Left kidney (tissue), 8 donors: ENCODE results near the gene PTPN4. TPM values are rescaled to one million over a fixed set of nuclear protein-coding genes. Genes with fewer than 3 reads are reported as not detected.

Experiments used
- DNase-seq: peaks from one replicate; pipeline ENCODE4 v3.0.0-alpha.2; 2013
- long read RNA-seq, 8 donors: transcript quantifications; one replicate each; lab custom pipeline, GENCODE V29; 2026
- polyA plus RNA-seq: library from polyadenylated mRNA; unstranded; fragments of 120-200 nt; gene quantifications from one replicate; pipeline ENCODE4 v1.2.1, GENCODE V29; 2013; ENCODE audit not compliant: insufficient read length

PTPN4 gene
- polyA plus RNA-seq, result 29.0 TPM
- long read RNA-seq, donor 1, result 0 reads
- long read RNA-seq, donor 2, result 0 reads
- long read RNA-seq, donor 3, full-length matches to known transcripts, result 1 of 1 reads
- long read RNA-seq, donor 3, partial matches to known transcripts, result 0 of 1 reads
- long read RNA-seq, donor 3, other reads (novel, unspliced or antisense), result 0 of 1 reads
- long read RNA-seq, donor 4, result 0 reads
- long read RNA-seq, donor 5, full-length matches to known transcripts, result 1 of 1 reads
- long read RNA-seq, donor 5, partial matches to known transcripts, result 0 of 1 reads
- long read RNA-seq, donor 5, other reads (novel, unspliced or antisense), result 0 of 1 reads
- long read RNA-seq, donor 6, result 0 reads
- long read RNA-seq, donor 7, full-length matches to known transcripts, result 1 of 1 reads
- long read RNA-seq, donor 7, partial matches to known transcripts, result 0 of 1 reads
- long read RNA-seq, donor 7, other reads (novel, unspliced or antisense), result 0 of 1 reads
- long read RNA-seq, donor 8, result 0 reads

GRCh38 chr2:119759451-119760236 lies at the start of gene PTPN4:
PTPN4 (plus strand) TSS chr2:119759922; CDS start chr2:119809854, 49,932 bp downstream.
- peak; percentile 97 for DNase-seq

- no peak for DNase-seq
Measured at GRCh38 chr2:119710281-119710680, 49.4 kb upstream of the PTPN4 start.

GRCh38 chr2:119711352-119711751 lies 48.4 kb upstream of the PTPN4 start:
- DNase-seq, result no peak

GRCh38 chr2:119712571-119712970 lies 47.2 kb upstream of the PTPN4 start:
- DNase-seq, result no peak

GRCh38 chr2:119713819-119714490 lies 45.8 kb upstream of the PTPN4 start:
- DNase-seq, result no peak

GRCh38 chr2:119715409-119716283 lies 44.1 kb upstream of the PTPN4 start:
- no peak for DNase-seq

- DNase-seq, result no peak
Measured at GRCh38 chr2:119716284-119716672, 43.4 kb upstream of the PTPN4 start.

GRCh38 chr2:119718501-119719260 lies 41.0 kb upstream of the PTPN4 start:
- DNase-seq, result no peak

- DNase-seq, result no peak
Measured at GRCh38 chr2:119719261-119719627, 40.5 kb upstream of the PTPN4 start.

- DNase-seq, result no peak
Measured at GRCh38 chr2:119721043-119721442, 38.7 kb upstream of the PTPN4 start.

GRCh38 chr2:119721462-119721861 lies 38.3 kb upstream of the PTPN4 start:
- DNase-seq, result no peak

GRCh38 chr2:119721904-119722303 lies 37.8 kb upstream of the PTPN4 start:
- DNase-seq, result no peak

- DNase-seq, result no peak
Measured at GRCh38 chr2:119723186-119723585, 36.5 kb upstream of the PTPN4 start.

- DNase-seq, result no peak
Measured at GRCh38 chr2:119723784-119724467, 35.8 kb upstream of the PTPN4 start.

- DNase-seq, result no peak
Measured at GRCh38 chr2:119724656-119725485, 34.9 kb upstream of the PTPN4 start.

- no peak for DNase-seq
Measured at GRCh38 chr2:119727493-119727892, 32.2 kb upstream of the PTPN4 start.

- no peak for DNase-seq
Measured at GRCh38 chr2:119728421-119728820, 31.3 kb upstream of the PTPN4 start.

GRCh38 chr2:119730671-119731177 lies 29.0 kb upstream of the PTPN4 start:
- no peak for DNase-seq

- no peak for DNase-seq
Measured at GRCh38 chr2:119731983-119732382, 27.7 kb upstream of the PTPN4 start.
